ENCODE data around the gene ABHD1. TPM values are rescaled to one million over a fixed set of nuclear protein-coding genes. Genes with fewer than 3 reads are reported as not detected.

The ABHD1 gene
- total and polyA plus RNA-seq, 8 donors: 0.69 to 1.3 (median 1.0) TPM; not detected in 2

DNA sequence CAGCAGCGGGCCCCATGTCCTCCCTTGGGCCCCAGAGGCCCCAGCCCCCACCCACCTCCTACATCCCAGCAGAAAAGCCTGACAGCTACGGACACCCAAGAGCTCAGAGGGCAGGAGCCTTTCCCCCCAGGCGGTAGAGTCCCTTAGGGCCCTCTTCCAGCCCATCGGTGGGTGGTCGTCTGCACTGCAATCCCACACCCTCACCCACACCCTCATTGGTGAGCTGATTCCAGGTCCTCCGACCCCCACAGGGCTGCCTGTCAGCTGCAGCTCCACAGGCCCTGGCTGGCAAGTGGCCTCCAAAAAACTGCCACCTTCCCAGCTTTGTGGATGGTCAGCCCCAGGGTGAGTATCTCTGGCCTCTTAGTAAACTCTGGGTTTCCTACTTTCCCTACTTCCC lies 35.7 kb downstream of the ABHD1 start:
- Histone ChIP-seq H3K9me3 (no peaks in the 10 kb centered on the region), H3K27me3 (no peaks in the 10 kb centered on the region), H3K27ac (no peak overlapping the region), H3K36me3 (no peaks in the 10 kb centered on the region), H3K4me1 (no peaks in the 10 kb centered on the region), H3K4me3 (no peak overlapping the region)
- DNase-seq: no peak
- TF ChIP-seq, protein P1, sequence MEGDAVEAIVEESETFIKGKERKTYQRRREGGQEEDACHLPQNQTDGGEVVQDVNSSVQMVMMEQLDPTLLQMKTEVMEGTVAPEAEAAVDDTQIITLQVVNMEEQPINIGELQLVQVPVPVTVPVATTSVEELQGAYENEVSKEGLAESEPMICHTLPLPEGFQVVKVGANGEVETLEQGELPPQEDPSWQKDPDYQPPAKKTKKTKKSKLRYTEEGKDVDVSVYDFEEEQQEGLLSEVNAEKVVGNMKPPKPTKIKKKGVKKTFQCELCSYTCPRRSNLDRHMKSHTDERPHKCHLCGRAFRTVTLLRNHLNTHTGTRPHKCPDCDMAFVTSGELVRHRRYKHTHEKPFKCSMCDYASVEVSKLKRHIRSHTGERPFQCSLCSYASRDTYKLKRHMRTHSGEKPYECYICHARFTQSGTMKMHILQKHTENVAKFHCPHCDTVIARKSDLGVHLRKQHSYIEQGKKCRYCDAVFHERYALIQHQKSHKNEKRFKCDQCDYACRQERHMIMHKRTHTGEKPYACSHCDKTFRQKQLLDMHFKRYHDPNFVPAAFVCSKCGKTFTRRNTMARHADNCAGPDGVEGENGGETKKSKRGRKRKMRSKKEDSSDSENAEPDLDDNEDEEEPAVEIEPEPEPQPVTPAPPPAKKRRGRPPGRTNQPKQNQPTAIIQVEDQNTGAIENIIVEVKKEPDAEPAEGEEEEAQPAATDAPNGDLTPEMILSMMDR (IDR thresholded peaks at IDR 0.05): no peak
- no peak for ATAC-seq
- intact Hi-C loops (cut with DNase I): no loop called here

DNA sequence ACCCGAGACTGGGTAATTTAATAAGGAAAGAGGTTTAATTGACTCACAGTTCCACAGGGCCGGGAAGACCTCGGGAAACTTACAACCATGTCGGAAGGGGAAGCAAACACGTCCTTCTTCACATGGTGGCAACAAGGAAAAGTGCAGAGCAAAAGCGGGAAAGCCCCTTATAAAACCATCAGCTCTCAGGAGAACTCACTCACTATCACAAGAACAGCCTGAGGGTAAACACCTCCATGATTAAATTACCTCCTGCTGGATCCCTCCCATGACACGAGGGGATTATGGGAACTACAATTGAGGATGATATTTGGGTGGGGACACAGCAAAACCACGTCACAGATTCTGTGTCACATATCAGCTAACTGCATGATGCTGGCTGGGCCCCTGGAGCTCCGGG lies 36.6 kb downstream of the ABHD1 start:
- ATAC-seq (no peak), DNase-seq (no peak)
- no peaks in the 10 kb centered on the region for H3K9me3 ChIP-seq
- H3K36me3 ChIP-seq: no peaks in the 10 kb centered on the region
- H3K4me3 ChIP-seq: no peak overlapping the region
- TF ChIP-seq, protein P1 (IDR thresholded peaks at IDR 0.05): no peak
- H3K27me3 ChIP-seq: no peaks in the 10 kb centered on the region
- H3K4me1 ChIP-seq: no peaks in the 10 kb centered on the region
- intact Hi-C loops (cut with DNase I): no loop called here
- no peak overlapping the region for H3K27ac ChIP-seq

DNA sequence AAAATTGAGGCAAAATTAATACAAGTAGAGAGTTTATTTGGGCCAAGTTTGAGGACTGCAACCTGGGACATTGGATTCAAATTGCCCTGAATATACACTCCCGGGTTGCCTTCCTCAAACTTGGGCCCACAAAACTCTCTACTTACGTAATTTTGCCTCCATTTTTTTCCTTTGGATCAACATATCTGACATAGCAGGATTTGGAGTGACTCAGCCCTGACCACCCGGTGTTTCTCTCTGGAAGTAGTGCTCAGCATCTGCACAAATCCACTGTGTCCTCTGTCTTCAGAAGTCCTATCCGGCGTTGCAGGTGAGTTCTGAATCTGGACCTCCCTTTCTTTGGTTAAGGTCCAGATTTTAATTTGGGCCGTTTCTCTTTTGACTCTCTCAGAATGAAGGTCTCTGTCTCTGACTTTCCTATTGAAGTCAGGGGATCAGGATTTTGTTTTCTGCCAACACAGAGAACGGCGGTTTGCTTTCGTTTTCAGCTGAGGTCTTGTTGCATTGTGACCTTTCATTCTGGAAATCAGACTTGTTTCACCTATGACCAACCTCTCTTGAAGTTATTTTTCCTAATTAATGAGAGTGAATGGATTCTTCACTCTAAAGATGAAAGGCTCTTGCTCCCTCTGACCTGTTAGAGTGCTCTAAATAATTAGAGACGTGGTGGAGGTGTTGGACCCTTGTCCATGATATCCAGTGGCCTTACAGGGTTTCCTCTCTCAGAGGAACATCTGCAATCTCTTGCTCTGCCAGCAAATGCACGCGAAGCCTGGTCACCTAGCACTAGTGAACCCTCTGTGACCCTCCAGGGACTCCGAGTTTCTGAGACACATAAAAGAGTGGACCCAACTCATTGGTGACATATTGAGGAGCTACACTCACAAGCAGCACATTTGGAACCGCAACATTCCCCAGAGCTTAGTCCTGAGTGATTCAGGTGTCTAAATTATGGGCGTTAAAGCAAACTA lies 38.8 kb downstream of the ABHD1 start:
- H3K27ac ChIP-seq: no peak overlapping the region
- H3K4me1 ChIP-seq: no peaks in the 10 kb centered on the region
- H3K27me3 ChIP-seq: no peaks in the 10 kb centered on the region
- TF ChIP-seq, protein P1 (IDR thresholded peaks at IDR 0.05): no peak
- H3K4me3 ChIP-seq: no peak overlapping the region
- H3K36me3 ChIP-seq: no peaks in the 10 kb centered on the region
- DNase-seq: no peak
- no peak for ATAC-seq
- intact Hi-C loops (cut with DNase I): no loop called here
- no peaks in the 10 kb centered on the region for H3K9me3 ChIP-seq

GRCh38 chr2:27164960-27165763 lies 41.5 kb downstream of the ABHD1 start:
- intact Hi-C loops (cut with DNase I): no loop called here

More at GRCh38 chr2:27164960-27165763, 41.5 kb downstream of the ABHD1 start:
- no peak for ATAC-seq
- no peak for DNase-seq
- H3K27ac ChIP-seq: no peak overlapping the region
- H3K27me3 ChIP-seq: peaks cover 0 to 8% of the 10 kb centered on the region in 2 donors
- no peaks in the 10 kb centered on the region for H3K36me3 ChIP-seq
- H3K9me3 ChIP-seq: no peaks in the 10 kb centered on the region
- no peak overlapping the region for H3K4me3 ChIP-seq
- TF ChIP-seq, protein P1 (IDR thresholded peaks at IDR 0.05): no peak
- H3K4me1 ChIP-seq: peaks cover 0 to 8% of the 10 kb centered on the region in 2 donors
